Hematopoietic multipotent progenitor cell treated with erythropoietin and hydrocortisone succinate and interleukin-3 and kit ligand, for 15 days (in vitro differentiated cells): Measurements from ENCODE around the gene PACS1.
"Not testable (repeated sequence)": the region's sequence is repeated elsewhere in the genome, so short reads cannot be mapped to it uniquely, and the experiment has no call there.

Experiments
- DNase-seq: peaks from one replicate; pipeline ENCODE4 v3.0.0-alpha.2; 2015; ENCODE audit warnings: low spot score

The PACS1 gene

DNA sequence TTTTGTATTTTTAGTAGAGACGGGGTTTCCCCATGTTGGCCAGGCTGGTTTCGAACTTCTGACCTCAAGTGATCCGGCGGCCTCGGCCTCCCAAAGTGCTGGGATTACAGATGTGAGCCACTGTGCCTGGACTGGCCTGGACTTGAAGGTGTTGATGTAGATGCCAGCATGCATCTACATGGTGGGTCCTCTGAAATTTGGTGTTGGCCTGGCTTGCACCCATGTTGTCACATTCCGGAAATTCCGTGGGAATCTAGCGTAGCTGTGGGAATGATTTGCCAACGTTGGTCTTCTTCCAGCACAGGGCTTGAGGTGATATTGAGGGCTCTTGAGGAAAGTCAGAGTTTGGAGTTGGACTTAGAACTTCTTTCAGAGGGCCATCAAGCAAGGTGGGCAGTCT is 6.5 kb downstream of the PACS1 start:
- DNase-seq = no peak

DNA sequence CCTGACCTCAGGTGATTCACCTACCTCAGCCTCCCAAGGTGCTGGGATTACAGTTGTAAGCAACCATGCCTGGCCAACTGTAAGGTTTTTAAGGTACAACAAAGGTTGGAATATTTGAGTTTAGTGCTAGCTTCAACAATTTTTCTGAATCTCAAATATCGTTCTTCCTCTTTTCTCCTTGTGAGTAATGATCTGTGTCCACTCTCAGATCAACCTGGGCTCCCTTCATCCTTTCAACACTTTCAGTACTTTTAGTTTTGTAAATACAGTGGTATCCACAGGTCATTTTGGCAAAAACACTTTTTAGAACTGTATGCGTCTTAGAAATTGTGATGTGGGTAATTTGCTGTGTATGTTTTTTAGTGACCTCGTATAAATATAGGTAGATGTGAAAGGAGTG is 7.9 kb downstream of the PACS1 start:
- no peak for DNase-seq

DNA sequence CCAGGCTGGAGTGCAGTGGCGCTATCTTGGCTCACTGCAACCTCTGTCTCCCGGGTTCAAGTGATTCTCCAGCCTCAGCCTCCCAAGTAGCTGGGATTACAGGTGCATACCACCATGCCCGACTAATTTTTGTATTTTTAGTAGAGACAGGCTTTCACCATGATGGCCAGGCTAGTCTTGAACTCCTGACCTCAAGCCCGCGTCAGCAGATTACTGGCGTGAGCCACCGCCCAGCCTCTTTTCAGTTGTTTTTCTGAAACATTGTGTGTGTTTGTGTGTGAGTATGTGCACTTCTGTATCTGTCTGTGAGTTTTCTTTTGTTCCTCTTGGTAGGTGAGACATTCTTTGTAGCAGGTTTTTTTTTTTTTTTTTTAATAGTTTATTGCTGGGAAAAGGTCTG is 8.9 kb downstream of the PACS1 start:
- not testable (repeated sequence) for DNase-seq

DNA sequence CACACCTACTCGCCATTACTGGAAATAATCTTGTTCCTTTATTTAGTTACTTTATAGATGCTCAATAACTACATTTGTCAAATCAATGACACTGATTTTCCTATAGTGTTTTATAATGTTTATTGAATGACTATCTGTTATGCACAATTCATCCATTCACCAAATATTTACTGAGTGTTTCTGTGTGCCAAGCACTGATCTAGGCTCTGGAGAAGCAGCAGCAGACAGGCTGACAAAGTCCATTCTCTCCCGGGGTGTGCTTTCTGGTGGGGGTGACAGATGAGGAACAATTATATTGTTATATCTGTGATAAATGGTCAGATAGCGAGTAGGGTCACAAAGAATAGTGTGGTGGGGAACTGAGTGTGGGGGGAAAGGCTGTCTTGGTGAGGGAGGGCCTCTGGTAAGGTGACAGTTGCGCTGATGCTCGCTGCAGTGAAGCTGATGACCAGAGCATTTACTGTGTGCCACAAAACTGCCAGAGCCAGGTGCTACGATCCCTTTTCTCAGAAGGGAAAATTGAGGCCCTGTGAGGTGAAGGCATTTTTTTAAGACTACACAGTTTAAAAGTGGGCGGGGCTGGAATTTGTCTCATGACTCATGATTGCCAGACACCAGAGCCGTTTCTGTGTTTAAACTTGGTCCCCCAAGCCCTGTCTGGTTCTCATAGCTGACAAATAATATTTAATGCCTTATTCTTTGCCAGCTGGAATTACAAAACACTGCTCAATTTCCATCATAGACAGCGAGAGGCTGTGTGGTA is 10.2 kb downstream of the PACS1 start:
- peak; percentile 76 for DNase-seq

DNA sequence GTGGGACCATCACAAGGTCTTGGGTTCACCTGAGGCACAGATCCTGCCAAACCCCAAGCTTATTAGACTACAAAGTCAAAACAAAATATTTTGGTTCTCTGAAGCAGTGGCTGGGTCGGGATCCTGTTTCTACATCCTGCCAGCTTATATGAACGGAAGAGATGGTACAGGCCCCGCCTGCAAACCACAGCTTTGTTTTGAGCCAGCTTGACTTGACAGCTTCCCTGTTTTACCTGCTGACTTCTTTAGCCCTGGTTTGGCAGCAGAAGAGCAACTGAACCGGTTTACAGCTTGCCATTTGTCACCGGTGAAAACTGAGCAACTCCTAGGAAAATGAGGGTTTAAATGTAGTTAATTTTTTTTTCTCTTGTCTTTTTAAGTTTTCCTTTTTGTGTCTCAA is 11.4 kb downstream of the PACS1 start:
- no peak for DNase-seq

DNA sequence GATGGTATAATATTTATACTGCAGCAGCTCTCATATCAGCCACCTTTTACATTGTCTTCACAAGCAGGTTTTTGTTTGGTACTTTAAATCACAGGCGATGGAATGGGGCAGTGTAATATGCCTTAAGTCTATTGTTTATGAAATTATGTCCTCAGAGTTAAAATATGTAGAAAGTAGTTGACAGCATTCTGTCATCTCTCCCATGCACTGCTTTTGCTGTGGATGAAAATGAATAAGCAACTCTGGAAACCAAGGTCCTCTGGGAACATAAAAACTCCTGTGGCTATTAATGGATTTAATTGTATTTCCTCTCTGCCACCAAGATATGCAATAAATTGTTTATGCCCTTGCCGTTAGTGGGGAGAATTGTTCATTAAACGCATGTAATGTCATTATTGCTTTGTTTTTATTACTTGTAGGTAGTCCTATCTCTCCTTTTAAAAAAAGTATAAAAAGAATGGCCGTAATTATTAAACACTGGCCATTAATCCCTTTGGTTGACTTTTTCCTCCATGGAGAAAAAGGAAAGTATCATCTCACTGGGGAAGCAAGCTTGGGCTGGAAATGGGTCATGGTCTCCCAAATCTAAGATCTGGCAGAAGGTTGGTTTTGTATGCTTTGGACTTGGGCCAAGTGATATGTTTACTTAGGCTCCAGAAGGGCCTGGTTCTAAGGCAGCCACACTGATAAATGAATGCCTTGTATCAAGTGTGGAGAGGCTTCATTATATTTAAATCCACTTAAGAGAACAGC is 13.1 kb downstream of the PACS1 start:
- peak; percentile 40 for DNase-seq

DNA sequence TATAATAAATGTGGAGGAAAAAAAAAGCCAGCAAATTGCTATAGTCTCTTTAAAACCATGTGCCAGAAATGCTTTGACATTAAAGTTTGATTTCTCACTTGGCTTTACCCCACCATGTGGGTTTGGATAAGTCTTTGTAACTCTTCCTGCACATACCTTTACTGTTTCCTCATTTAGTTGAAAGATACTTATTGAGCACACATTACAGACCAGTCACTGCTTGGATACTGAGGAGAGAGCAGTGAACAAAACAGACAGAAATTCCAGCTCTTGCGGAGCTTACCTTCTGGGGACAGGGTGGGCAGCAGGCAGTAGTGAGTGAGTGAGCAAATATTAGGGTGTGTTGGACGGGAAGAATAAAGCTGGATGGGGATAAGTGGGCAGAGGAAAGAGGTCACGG is 13.7 kb downstream of the PACS1 start:
- DNase-seq = no peak

DNA sequence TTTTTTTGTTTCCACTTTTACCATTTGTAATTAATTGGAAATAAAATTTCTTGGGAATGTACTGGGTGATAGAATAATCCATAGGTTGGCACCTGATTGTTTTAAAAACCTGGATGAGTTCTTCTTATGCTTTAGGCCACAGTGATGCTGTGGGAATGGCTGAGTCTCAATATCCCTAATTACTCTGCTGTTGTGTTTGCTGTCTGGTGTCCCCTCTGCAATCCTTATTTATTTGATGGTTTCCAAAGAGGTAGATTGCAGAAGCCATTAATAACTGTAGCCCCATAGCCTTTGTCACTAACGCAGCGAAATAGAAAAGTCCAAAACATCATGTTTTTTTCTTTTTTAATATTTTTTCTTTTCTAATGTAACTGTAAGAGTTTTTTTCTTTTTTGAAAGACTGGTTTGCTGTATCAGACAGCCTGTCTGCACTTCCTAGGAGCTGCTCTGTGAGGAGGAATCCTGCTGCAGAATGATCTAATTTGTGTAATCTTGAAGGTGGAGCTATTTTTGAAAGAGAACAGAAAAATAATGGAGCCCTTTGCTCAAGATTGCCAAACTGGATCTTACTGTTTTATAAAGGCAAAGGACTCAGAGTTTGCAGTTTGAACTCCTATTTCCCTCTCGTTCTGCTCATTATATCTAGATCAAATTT is 14.9 kb downstream of the PACS1 start:
- DNase-seq = no peak

DNA sequence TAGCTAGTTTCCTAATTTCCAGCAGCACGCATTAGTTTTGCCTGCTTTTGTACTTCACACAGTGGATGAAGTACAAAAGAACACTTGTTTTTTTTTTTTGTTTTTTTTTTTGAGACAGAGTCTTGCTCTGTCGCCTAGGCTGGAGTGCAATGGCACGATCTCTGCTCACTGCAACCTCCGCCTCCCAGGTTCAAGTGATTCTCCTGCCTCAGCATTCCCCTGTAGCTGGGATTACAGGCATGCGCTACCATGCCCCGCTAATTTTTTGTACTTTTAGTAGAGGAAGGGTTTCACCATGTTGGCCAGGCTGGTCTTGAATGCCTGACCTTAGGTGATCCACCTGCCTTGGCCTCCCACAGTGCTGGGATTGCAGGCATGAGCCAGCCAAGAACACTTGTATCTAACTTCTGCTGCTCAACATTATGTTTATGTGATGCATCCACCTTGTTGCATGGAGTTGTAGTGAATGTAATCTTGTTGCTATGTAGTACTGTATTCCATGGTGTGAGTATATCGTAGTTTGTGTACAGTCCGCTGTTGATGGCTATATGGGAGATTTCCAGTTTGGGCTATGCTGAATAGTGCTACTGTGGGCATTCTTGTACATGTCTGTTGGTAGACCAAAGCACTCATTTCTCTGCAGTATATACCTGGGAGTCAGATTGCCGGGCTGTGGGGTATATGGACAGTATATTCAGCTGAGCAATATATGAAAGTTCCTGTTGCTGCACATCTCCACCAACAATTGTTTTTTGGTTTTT is 17.3 kb downstream of the PACS1 start:
- DNase-seq = no peak

DNA sequence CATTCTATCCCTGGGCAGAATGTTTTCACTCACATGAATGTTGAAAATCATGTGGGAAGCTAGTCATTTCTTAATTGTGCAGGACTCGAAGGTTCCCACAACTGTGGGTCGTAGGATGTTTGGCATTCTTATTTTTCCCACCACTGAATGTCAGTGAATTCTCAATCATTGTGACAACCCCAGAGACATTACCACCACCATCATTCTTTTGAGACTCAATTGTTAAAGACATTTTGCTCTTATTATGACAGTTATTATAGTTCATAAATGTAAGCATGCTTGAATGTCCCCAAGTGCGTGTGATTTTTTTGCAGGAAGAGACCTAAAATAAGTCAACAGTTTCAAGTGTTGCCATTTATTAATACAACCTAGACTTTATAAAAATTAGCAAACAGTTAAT is 19.0 kb downstream of the PACS1 start:
- no peak for DNase-seq

DNA sequence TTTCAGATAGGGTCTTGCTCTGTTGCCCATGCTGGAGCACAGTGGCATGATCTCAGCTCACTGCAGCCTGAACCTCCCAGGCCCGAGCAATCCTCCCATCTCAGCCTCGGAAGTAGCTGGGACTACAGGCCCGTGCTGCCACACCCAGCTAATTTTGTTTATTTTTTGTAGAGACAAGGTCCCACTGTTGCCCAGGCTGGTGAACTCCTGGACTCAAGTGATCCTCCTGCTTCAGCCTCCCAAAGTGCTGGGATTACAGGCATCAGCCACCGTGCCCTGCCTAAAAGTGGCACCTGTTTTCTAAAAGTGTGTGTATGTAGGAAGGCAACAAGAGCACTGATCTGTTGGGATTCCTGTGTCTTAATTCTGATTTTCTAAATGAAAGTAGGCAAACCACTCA is 20.2 kb downstream of the PACS1 start:
- DNase-seq = no peak

DNA sequence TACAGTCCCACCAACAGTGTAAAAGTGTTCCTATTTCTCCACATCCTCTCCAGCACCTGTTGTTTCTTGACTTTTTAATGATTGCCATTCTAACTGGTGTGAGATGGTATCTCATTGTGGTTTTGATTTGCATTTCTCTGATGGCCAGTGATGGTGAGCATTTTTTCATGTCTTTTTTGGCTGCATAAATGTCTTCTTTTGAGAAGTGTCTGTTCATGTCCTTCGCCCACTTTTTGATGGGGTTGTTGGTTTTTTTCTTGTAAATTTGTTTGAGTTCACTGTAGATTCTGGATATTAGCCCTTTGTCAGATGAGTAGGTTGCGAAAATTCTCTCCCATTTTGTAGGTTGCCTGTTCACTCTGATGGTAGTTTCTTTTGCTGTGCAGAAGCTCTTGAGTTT is 22.1 kb downstream of the PACS1 start:
- DNase-seq = not testable (repeated sequence)

DNA sequence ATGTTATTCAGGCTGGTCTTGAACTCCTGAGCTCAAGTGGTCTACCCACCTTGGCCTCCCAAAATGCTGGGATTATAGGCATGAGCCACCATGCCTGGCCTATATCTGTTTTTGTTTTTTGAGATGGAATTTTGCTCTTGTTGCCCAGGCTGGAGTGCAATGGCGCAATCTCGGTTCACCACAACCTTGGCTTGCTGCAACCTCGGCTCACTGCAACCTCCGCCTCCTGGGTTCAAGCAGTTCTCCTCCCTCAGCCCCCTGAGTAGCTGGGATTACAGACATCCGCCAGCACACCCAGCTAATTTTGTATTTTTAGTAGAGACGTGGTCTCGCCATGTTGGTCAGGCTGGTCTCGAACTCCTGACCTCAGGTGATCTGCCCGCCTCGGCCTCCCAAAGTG is 29.7 kb downstream of the PACS1 start:
- not testable (repeated sequence) for DNase-seq

DNA sequence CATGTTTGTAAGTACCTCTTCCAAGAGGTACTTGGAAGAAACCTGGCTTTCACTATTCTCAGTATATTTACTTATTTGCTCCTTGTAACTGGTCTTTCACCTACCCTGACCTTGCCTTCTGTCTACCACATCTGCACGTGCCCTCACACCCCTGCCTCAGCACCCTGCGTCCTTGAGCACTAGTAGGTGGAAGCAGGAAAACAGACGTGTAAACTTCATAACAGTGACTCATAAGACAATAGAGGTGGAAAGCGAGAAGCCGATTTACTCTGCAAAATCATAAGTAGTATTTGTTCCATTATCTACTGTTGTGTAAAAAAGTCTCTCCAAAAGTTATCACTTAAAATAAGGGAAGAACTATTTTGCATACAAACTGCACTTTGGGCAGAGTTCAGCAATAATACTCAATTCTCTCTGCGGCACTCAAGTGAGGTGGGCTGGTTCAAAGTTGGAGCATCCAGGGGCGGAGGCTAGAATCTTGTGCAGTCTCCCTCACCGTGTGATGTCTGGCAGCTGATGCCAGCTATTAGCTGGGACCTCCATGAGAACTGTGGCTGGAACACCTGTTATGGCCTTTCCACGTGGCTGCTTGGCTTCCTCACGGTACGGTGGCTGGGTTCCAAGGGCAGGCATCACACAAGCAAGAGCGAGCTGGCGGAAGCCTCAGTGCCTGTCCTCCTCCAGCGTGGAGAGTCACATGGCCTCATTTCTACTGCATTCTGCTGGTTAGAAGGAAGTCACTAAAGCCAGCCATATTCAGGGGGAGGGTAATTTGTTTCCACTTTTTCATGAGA is 30.4 kb downstream of the PACS1 start:
- DNase-seq = no peak

DNA sequence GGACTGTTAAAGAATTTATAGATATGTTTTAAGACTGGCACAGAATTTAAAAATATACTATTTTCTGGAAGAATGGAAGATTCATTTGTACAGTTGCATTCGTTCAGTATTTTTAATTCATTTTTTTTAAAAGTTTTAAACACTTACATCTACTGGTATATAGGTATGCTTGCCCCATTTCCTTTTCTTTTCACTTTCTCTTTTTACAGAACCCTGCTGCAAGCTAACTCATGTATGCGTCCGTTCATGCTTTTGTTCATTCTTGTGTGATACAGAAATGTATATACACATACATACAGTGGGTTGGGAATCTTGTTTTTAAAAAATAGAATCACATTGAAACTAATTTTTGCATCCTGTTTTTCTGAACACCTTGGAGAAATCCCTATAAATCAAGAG is 31.0 kb downstream of the PACS1 start:
- DNase-seq = no peak

DNA sequence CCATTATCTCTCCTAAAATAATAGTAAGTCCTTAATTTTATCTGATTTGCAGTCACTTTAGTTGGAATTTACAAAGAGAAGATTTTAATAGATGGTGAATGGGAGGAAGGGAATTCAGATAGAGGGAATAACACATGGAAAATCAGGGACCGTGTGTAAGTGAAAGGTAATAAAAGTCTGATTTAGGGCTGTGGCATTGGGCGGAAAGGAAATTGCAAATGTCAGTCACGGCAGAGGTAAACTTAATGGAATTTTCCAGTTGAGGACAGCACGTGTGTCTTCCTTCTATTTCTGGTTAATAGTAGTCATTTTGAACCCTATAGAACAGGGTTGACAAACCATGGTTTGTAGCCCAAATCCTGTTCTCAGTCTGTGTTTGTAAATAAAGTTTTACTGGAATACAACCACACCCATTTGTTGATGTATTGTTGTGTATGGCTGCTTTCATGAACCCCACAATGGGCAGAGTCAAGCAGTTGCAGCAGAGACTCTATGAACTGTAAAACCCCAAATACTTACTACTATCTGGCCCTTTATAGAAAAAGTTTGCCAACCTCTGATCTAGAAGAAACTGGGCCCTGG is 34.1 kb downstream of the PACS1 start:
- no peak for DNase-seq

DNA sequence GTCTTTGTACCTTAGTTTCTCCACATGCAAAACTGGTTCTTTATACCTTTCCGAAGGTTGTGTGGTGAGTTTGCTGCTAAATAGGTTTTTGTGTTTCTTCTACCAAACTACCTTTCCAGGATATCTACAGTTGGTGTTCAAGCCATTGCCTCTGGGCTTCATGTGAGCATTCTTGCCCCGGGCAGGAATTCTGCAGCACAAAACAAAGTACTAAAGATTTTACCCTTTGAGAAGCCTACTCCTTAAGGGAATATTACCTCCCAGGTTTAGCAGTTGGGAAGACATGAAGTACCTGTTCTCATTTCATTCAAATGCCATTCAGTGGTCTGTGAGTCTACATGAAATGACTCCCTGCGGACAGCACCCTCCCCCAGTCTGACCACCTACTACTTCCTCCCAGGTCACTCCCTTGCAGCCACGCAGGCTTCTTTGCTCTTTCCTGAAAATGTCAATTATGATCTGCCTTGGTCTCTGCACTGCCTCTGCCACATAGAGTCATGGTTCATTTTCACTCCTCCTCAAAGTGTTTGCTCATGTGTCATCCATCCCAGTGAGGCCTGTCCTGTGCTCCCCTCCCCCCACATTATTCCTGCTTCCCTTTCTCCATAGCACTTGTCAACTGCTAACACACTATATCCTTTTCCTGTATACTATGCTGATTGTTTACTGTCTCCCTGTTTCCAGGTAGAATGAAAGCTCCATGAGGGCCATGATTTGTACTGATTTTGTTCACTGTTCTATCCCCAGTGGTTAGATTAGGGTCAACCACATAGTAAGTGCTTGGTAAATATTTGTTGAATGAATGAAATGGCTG is 36.9 kb downstream of the PACS1 start:
- DNase-seq = no peak

DNA sequence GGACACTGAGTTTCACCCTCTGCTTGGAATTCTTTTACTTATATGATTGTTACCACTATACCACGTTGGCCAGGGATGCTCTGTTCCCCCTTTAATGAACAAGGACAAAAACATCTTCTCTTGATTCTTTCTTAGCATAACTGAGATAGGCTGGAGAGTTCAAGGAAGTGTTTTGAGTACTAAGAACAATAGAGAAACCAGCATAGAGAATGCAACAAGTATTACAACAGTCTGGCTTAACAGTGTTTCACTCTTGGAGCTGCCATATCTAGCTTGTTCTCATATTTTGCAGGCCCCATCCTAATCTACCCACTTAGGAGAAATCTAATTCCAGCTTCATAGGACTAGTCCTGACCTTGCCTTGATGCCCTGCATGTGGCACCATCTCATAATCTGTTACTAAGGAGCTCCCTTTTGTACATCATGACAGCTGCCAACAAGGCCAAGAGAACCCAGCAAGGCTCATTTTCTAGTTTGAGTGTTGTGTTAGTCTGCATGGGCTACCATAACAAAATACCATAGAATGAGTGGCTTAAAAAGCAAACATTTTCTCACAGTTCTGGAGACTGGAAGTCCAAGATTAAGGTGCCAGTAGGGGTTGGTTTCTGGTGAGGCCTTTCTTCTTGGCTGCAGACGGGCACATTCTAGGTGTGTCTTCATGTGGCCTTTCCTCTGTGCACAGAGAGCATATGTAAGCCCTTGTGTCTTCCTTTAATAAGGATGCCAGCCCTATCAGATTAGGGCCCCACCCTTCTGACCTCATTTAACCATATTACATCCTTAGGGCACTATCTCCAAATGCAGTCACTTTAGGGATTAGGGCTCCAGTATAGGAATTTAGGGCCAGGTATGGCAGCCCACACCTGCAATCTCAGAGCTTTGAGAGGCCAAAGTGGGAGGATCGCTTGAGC is 37.8 kb downstream of the PACS1 start:
- DNase-seq = no peak

DNA sequence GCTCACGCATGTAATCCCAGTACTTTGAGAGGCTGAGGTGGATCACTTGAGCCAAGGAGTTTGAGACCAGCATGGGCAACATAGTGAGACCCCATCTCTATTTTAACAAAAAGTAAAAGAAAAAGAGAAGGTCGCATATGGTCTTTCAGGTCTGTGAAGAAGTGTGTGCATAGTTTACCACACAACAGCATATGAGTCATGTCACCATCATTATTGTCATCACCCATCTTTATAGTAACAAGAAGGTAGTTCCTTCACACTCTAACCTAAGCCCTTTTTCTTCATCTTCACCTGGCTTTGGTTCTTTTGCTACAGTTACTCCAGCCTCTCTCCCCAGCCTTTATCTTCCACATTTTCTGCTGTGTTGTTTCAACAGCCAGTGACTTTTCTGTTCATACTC is 39.2 kb downstream of the PACS1 start:
- DNase-seq = no peak
